IPS-NIHi7 (cell line): ENCODE data around the gene KATNAL1.
"Not testable (repeated sequence)": the region's sequence is repeated elsewhere in the genome, so short reads cannot be mapped to it uniquely, and the experiment has no call there.

Experiments used
- DNase-seq: peaks from one replicate; pipeline ENCODE4 v3.0.0; 2012; ENCODE audit warnings: mixed read lengths; ENCODE audit errors: extremely low spot score

Gene KATNAL1

DNA sequence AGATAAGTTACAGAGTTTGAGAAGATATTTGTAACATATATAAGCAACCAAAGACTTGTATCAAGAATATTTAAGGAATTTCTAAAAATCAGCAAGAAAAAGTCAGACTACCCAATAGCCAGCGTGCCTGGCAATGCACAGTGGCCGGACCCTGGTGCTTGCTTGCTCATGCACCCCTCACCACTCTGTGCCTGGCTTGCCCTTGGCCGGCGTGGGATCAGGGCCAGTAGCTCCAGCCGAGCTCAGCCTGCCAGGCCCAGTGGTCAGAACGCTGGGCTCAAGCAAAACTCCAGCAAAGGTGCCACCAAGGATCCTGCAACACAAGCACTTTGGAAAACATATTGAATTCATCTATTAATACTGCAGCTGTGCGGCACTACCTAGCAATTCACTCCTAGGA, 95.1 kb downstream of the KATNAL1 start:
- DNase-seq: no peak

GRCh38 chr13:30211745-30212144, 95.6 kb downstream of the KATNAL1 start:
- DNase-seq: no peak

- DNase-seq: no peak
Observed at GRCh38 chr13:30204564-30204963, 102.8 kb downstream of the KATNAL1 start.

- peak; percentile 73 for DNase-seq
Observed at GRCh38 chr13:30196025-30196424, 111.3 kb downstream of the KATNAL1 start.

GRCh38 chr13:30194906-30195305, 112.4 kb downstream of the KATNAL1 start:
- DNase-seq: no peak

DNA sequence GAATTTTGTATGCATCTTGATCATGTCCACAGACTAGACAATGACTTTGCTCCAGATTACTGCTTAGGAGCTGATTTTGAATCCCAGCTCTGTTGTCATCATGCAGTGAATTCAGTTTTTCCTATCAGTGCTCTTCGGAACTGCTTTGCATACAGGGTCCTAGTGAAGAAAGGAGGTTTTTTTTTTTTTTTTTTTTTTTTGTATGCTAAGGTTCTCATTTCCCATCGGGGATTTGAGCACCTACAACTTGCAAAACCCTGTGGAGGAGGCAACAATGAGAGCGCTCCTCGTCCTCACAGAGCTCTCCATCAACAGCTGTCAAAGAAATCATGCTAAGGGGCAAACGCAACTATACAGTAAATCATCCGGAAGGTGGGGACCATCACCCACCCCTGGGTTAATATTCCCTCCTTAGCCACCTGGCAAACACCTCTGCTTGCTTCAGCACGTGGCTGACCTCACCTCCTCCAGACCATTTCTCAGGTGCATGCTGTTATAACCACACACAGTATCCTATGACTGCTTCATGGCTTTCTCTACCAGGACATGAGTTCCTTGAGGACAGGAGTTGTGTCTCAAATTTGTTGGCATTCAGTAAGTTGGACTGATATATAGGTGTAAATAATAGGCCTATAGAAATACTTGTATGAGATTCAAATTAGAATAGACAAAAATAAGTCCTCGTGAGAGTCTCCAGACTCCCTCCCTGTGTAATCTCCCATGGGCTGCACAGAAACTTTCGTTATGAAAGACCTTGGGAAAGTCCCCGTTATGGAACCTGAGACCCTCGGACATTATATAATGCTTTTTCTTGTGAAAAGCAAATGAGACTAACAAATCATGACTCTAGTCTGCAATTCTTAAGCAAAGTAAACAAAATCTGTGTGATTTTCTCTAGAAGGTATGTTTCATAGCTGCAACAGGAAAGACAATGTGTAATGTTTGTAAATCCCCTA, 113.8 kb downstream of the KATNAL1 start:
- no peak for DNase-seq

DNA sequence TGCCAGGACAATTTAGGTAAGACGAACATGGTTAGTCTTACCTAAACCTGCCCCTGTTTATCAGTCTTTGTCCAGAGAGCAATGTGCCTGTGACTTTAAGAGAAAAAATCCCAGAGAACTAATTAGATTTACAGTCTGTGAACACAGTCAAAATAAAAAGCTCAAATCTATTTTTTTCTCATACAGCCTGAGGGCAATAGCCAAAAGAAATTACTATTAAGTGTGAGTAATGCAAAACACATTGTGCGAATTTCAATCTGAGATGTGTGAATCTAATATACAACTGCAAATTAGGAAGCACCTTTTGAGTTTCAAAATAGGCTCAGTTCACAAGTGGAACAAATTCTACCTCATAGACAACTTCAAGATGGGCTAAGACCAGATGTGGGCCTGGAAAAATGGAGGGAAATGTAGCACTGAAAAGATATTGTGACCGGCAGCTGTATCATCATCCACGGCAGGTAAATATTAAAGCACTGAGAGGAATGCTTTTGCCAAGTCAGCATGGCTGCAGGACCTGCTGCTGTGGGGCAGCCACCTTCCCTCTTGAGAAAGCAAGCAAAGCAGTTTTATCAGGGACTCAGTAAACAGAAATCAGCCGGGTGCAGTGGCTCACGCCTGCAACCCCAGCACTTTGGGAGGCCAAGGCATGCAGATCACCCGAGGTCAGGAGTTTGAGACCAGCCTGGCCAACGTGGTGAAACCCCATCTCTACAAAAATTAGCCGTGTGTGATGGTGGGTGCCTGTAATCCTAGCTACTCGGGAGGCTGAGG, 114.8 kb downstream of the KATNAL1 start:
- DNase-seq: no peak

- no peak for DNase-seq
Observed at GRCh38 chr13:30191491-30192100, 115.8 kb downstream of the KATNAL1 start.

GRCh38 chr13:30186634-30187415, 120.5 kb downstream of the KATNAL1 start:
- DNase-seq: no peak

DNA sequence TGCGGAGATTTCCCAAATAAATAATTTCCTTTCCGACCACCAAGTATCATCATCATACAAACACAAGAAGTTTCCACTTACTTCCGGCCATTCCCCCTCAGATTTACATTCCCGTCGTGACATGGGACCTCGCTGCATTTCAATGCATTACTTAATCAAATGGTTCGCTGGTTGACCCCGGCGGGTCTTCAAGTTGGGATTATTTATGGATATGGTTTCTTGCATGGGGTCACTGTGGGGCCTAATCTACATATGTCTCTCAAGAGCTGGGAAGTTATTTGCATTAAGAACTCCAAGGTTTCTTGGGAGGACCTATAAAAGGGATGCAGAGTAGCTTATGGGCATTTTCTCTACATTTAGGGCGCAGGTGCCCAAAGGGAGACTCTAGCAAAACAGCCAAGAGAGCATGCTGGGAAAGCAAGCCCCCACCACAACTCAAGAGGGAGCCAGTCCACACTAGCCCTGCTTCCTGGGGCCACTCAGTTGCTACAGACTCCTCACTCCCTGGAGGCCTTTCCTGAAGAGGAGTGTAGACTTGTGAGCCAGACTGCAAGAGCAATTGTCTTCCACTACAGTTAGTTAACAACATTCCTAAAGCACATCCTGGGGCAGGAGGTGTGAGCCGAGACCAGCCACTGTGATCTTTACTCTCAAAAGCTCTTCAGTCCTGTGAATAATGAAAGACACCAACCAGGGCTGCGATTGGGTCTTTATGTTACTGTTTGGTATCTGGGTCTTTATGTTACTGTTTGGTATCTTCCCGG, 125.3 kb downstream of the KATNAL1 start:
- peak; percentile 58 for DNase-seq

DNA sequence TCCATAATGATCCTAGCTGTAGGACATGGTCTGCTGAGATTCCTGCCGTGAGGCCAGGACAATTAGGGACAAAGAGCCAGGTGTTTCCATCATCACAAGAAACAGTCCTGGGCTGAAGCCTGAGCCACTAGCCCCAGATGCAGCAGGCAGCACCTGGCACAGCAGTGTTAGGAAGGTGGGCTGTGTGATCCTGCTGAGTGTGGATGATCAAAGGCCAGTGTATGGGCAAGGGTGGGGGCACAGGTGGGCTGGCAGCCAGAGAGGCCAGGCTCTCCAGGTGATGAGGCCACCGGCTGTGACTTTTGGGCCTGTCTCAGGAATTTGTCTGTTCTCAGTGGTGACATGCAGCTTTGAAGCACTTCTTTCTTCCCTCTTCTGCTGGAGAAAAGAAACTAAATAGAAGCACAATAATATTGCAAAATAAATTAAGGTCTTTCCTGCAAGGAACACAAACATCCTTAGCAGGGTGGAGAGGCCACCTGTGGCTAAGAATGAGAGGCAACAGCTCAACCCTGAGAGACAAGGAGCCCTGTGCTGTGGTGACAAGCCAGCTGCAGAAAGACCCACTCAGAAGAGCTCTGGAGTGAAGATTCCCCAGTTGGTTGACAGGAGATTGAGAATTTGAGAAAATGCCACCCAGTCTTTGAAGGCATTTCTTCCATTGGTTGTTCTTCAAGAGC, 127.6 kb downstream of the KATNAL1 start:
- DNase-seq: no peak

DNA sequence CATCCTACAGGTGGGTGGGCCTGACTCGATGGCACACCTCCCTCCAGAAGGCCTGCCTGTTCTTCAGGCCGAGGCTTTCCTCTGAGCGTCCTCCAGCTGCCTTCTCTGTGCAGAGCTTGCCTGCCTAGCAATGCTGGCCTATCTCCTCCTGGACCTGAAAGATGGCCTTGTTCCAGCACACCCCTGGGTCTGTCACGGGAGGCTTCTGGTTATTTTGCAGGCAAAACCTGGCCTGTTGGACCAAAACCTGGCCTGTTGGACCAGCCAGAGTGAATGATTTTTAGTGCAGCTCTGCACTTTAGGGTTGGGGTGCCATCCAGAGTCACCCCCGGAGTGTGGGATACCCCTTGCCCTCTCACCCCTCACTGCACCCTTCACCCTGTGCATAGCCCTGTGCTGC, 128.4 kb downstream of the KATNAL1 start:
- no peak for DNase-seq

DNA sequence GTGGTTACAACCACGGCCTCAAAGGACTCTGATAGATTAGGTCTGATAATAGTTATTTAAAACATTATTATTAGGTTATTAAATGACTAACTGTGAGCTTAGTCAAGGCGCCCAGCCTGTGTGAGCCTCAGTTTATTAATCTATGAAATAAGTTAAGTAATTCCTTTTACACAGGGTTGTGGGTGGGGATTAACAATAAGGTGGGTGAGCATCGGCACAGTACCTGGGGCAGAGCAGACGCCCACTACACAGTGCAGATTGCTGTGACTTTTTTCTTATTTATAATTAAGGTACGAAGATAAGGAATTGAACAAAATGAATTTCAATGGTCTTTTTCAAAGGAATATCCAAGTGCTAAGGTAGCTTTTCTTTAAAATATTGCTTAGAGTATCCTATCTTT, 132.2 kb downstream of the KATNAL1 start:
- no peak for DNase-seq

DNA sequence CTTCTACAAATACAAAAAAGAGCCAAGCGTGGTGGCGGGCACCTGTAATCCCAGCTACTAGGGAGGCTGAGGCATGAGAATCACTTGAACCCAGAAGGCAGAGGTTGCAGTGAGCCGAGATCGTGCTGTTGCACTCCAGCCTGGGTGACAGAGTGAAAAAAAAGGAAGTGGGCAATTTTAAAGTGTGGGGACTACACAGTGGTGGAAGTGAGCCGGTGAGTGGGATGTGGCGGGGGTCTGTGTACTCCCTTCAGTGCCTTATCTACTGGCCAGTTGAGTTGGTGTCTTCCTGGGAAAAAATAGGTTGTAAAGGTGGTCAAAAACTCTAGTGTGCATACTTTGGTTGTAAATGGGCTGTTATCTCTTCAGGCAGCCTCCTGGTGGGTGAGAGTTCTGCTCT, 133.1 kb downstream of the KATNAL1 start:
- DNase-seq: not testable (repeated sequence)

- no peak for DNase-seq
Observed at GRCh38 chr13:30173303-30173610, 134.1 kb downstream of the KATNAL1 start.

DNA sequence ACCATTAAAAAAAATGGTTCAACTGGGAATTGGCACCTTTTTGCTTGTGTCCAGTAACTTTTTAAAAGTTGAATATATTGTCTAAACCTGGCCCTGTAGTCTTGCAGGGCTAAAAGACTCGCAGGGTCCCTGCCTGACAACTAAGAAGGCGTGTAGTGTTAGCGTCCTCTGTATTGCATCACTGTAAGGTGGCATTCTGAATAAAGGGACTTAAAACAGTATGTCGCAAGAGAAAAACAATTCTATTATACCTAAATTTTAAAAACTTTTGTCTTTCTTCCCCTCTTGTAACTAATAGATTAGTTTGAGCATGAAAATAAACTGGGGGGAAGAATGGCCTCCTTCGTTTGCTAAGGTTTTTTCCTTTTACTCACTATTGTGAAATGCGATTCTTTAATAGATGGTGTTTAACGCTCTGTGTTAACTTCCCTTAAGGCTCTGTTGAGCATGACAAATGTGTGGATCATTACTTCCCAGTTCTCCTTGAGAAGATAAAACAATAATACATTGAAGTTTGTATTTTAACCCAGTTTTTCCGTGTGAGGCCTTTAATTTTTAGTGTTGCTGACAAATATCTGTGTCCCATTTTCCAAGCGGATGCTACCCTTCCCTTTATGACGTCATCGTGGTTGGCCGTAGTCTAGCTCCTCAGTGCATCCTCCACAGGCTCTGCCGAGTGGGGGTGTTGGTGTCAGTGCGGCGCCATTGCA, 134.6 kb downstream of the KATNAL1 start:
- no peak for DNase-seq

DNA sequence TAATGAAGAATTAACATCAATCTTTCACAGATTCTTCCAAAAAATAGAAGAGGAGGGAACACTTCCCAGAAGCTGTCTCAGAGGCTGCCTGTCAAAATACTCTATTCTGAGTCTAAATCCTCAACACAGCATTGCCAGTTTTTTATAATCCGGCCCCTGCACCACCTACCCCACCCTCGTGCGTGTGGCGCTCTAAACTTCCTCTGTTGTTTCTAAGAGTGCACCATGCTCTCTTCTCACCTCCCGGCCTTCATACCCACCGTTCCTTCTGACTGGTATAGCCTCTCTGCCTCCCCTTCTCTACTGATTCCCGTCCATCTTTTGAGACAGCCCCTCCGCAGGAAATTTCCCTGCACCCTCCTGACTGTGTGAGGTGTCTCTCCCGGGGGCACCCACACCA, 136.8 kb downstream of the KATNAL1 start:
- DNase-seq: no peak

DNA sequence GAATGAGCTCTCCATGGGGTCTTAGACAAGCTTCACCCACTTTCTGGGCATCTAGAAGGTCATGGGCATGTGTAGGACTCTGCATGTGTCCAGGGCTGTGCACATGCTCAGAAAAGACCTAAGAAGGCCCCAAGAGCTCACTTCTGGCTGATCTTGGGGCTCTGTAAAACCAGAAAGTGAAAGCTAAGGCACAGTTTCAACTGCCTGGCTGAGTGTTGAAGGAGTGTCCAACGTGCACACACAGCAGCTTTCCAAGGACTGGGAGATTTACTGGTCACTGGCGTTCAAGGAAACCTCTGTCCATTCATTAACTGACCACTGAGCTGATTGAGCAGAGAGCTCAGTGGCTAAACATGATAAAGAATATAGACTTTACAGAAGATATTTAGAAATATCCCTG, 137.9 kb downstream of the KATNAL1 start:
- no peak for DNase-seq

DNA sequence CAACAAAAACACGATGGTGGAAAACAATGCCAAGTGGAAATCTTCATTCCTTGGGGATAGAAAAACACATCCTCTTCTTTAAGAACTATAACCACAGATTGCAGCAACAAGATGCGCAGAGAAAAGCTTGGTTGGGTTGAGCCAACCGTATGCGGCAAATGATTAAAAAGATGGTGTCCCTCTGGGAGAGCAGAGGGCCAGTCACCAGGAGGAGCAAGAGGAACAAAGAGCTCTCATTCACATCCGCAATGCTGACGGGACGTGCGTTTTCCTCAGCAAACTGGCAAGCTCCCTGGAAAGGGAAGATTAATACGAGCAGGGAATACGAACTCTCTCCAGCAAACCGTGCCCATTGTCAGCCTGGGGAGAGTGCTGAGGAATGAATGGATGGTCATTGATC, 141.6 kb downstream of the KATNAL1 start:
- no peak for DNase-seq

DNA sequence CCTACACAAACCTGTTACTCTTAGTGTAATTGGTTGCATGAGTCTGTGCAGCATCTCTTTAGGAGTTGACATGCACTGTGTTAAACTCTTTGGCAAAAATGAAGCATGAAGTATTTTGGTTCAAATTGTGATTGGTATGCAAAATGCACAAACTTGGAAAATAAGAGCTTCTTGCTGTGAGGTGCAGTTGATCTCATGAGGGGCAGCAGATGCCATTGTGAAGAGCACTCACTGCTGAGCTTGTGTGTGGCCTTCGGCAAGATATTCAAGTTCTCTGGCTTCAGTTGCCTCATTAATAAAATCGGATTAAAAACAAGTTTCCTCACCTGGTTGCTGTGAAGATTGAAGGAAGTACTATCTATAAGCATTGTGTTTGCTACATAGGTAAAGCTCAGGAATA, 142.3 kb downstream of the KATNAL1 start:
- DNase-seq: no peak
